K562 (cell line): ENCODE measurements around the gene NKAIN4. TPM values are rescaled to one million over a fixed set of nuclear protein-coding genes. Genes with fewer than 3 reads are reported as not detected.

Source experiments
- ATAC-seq: fragments of 200-7000 bp; cut with Tn5 transposase; 3 replicates; pipeline ENCODE4 v1.9.1; 2020; ENCODE audit warnings: moderate library complexity
- BruUV-seq: library from RNA; stranded (reverse); fragments of 400-500 nt; replicated peaks from 2 replicates; lab custom pipeline; 2021; lab: Mats Ljungman, UMichigan
- CTCF ChIA-PET: fragments of 300-600 bp; formaldehyde crosslinking; extraction: SDS; loops from one replicate; lab custom pipeline; 2021; ENCODE audit warnings: low intra/inter-chr PET ratio; lab: Yijun Ruan, JAX
- POLR2A ChIA-PET: fragments of 300-600, 350-650 bp; sonication (Branson Sonifier 250); formaldehyde crosslinking; extraction: SDS; loops from one replicate; lab custom pipeline; 2021; ENCODE audit warnings: antibody characterized with exemption, inconsistent platforms; lab: Yijun Ruan, JAX
- DNase-seq, 4 experiments: peaks; one replicate each; pipeline versions ENCODE4 v3.0.0 to v3.0.0-alpha.2; 2011 to 2018; ENCODE audit warnings: low spot score in 3 of 4, mixed read lengths in 3 of 4; ENCODE audit errors: extremely low read depth in 1 of 4
- FAIRE-seq: peaks from 2 replicates; lab custom pipeline; 2011; peaks lifted over from hg19 to GRCh38; lab: Jason Lieb, UNC
- H2AFZ ChIP-seq: 2 replicates; pipeline ENCODE4 v1.6.0; 2011; ENCODE audit warnings: low read depth, low read length, control low read depth, inconsistent platforms
- H3K27ac ChIP-seq: fragments of 200-600 bp; 3 replicates; pipeline ENCODE4 v1.8.0; 2011; ENCODE audit warnings: low read depth, mild to moderate bottlenecking, control low read depth, inconsistent platforms, low read length, moderate library complexity, mixed read lengths; ENCODE audit errors: extremely low read depth
- H3K27me3 ChIP-seq, 2 experiments: fragments of 300-600 bp in 1 of 2; 2 replicates in 1 of 2; 3 replicates in 1 of 2; pipeline versions ENCODE4 v1.6.0 to v1.8.0; 2011; ENCODE audit warnings: inconsistent platforms in 2 of 2, low read length in 2 of 2, mild to moderate bottlenecking in 1 of 2, mixed read lengths in 1 of 2, moderate library complexity in 1 of 2; ENCODE audit not compliant: control insufficient read depth in 2 of 2, insufficient read depth in 2 of 2
- H3K36me3 ChIP-seq: fragments of 300-600 bp; 3 replicates; pipeline ENCODE4 v1.8.0; 2011; ENCODE audit warnings: mild to moderate bottlenecking, low read length, inconsistent platforms; ENCODE audit not compliant: control insufficient read depth, insufficient read depth
- H3K4me1 ChIP-seq, 2 experiments: fragments of 200-600 bp in 1 of 2; replicated peaks in 1 of 2; 2 replicates in 1 of 2; 3 replicates in 1 of 2; pipeline versions ENCODE4 v1.5.1 to v1.8.0; 2011; ENCODE audit warnings: inconsistent platforms in 2 of 2, low read length in 2 of 2, mild to moderate bottlenecking in 1 of 2, mixed read lengths in 1 of 2, moderate library complexity in 1 of 2; ENCODE audit not compliant: control insufficient read depth in 2 of 2, insufficient read depth in 2 of 2
- H3K4me2 ChIP-seq: 2 replicates; pipeline ENCODE4 v1.6.1; 2011; ENCODE audit warnings: low read length, control low read depth, inconsistent platforms, mixed read lengths; ENCODE audit not compliant: insufficient read depth
- H3K4me3 ChIP-seq: fragments of 200-600 bp; sonication (generic), shearing (Covaris generic); 2 replicates; pipeline ENCODE4 v1.5.1; 2016; ENCODE audit warnings: control low read depth, inconsistent platforms
- H3K79me2 ChIP-seq: fragments of 200-600 bp; 3 replicates; pipeline ENCODE4 v1.8.0; 2011; ENCODE audit warnings: low read length, inconsistent platforms; ENCODE audit not compliant: control insufficient read depth, insufficient read depth
- H3K9ac ChIP-seq, 2 experiments: 2 replicates each; pipeline versions ENCODE4 v1.6.0 to v1.6.1; 2011; ENCODE audit warnings: low read depth in 2 of 2, low read length in 2 of 2, control low read depth in 1 of 2, inconsistent platforms in 1 of 2, mild to moderate bottlenecking in 1 of 2, mixed read lengths in 1 of 2; ENCODE audit not compliant: insufficient read depth in 1 of 2
- H3K9me1 ChIP-seq: one replicate; pipeline ENCODE4 v1.6.0; 2011; ENCODE audit warnings: inconsistent platforms, mild to moderate bottlenecking, low read length, moderate library complexity; ENCODE audit not compliant: control insufficient read depth, insufficient read depth
- H3K9me3 ChIP-seq: replicated peaks from 2 replicates; pipeline ENCODE4 v1.5.1; 2011; ENCODE audit warnings: low read depth, low read length, inconsistent platforms; ENCODE audit not compliant: control insufficient read depth, insufficient read depth
- H4K20me1 ChIP-seq: replicated peaks from 2 replicates; pipeline ENCODE4 v1.6.1; 2011; ENCODE audit warnings: low read length, inconsistent platforms, mixed read lengths; ENCODE audit not compliant: control insufficient read depth, insufficient read depth
- BCOR ChIP-seq: fragments of 450-650 bp; IDR thresholded peaks from 2 replicates; pipeline ENCODE4 v1.6.1; 2016
- BDP1 ChIP-seq: IDR thresholded peaks from 3 replicates; pipeline ENCODE4 v1.6.1; 2011; ENCODE audit not compliant: insufficient read length, insufficient read depth
- BHLHE40 ChIP-seq: IDR thresholded peaks from 2 replicates; pipeline ENCODE4 v1.6.1; 2011; ENCODE audit warnings: low read length, improper control_type of control experiment
- MECOM ChIP-seq: fragments of 250-450 bp; sonication (Bioruptor Pico); IDR thresholded peaks from 2 replicates; pipeline ENCODE4 v1.8.0; 2022; ENCODE audit warnings: inconsistent platforms
- MXI1 ChIP-seq: IDR thresholded peaks from 2 replicates; pipeline ENCODE4 v1.6.1; 2011; ENCODE audit warnings: low read depth, mild to moderate bottlenecking, improper control_type of control experiment, low read length
- PKNOX1 ChIP-seq: fragments of 450-650 bp; IDR thresholded peaks from 2 replicates; pipeline ENCODE4 v1.6.1; 2016
- RB1 ChIP-seq: fragments of 450-650 bp; IDR thresholded peaks from 2 replicates; pipeline ENCODE4 v1.6.1; 2017; ENCODE audit warnings: low read depth, mild to moderate bottlenecking
- SMC3 ChIP-seq: conservative IDR thresholded peaks from 2 replicates; pipeline ENCODE4 v1.6.1; 2011; ENCODE audit warnings: low read depth, low read length, improper control_type of control experiment; ENCODE audit not compliant: insufficient read depth
- SRSF3 ChIP-seq: fragments of 200-400 bp; formaldehyde crosslinking; IDR thresholded peaks from 2 replicates; pipeline ENCODE4 v1.6.1; 2016; ENCODE audit warnings: mild to moderate bottlenecking, low read length, moderate library complexity; ENCODE audit not compliant: insufficient read depth
- TEAD1 ChIP-seq, 2 experiments: fragments of 450-650 bp in 1 of 2; sonication (generic) in 1 of 2; formaldehyde crosslinking; IDR thresholded peaks; 2 replicates each; pipeline versions ENCODE4 v1.4.0 to v1.8.0; 2020 to 2022; ENCODE audit warnings: mild to moderate bottlenecking in 2 of 2, missing genetic modification reagents in 1 of 2
- ZNF12 ChIP-seq: sonication (generic); formaldehyde crosslinking; IDR thresholded peaks from 2 replicates; pipeline ENCODE4 v1.4.0; 2020; ENCODE audit warnings: mild to moderate bottlenecking, missing genetic modification reagents
- ZNF140 ChIP-seq: fragments of 250-450 bp; sonication (Bioruptor Pico); IDR thresholded peaks from 2 replicates; pipeline ENCODE4 v1.8.0; 2021; ENCODE audit warnings: moderate library complexity, mild to moderate bottlenecking, inconsistent platforms
- WGBS: fragments of 100-300 bp; shearing (Covaris generic); methylation state at CpG from one replicate; pipeline ENCODE4 v1.1.6; 2016; ENCODE audit warnings: low coverage, mixed read lengths; ENCODE audit not compliant: insufficient coverage; ENCODE audit errors: missing lambda C conversion rate; 5-methylcytosine and 5-hydroxymethylcytosine counted together
- in situ Hi-C: fragments of 300-500 bp; cut with MboI; formaldehyde crosslinking; loops from 4 replicates; pipeline ENCODE4 v1.15.0; 2018; ENCODE audit warnings: inconsistent platforms, mixed read lengths
- intact Hi-C: fragments of 100-400 bp; cut with micrococcal nuclease; formaldehyde crosslinking; loops from 2 replicates; pipeline ENCODE4 v1.14.2; 2022
- polyA plus RNA-seq, 8 experiments: library from polyadenylated mRNA; depleted of rRNA in 4 of 8; stranded (reverse) in 5 of 8; unstranded in 3 of 8; fragments of >200 nt; fragmentation: Nextera tagmentation in 2 of 8; fragmentation: Illumina TruSeq in 1 of 8; extraction: Ambion mirVana in 2 of 8; extraction: Trizol in 1 of 8; gene quantifications; 2 replicates each; pipeline versions ENCODE4 v1.2.1 to v1.2.3, GENCODE V29; 2011 to 2014; ENCODE audit warnings: inconsistent platforms in 1 of 8, missing spikeins in 1 of 8
- total RNA-seq, 7 experiments: library from RNA; depleted of rRNA in 6 of 7; stranded (reverse); fragments of >200 nt in 6 of 7; fragmentation: Illumina TruSeq in 2 of 7; extraction: Trizol in 2 of 7; gene quantifications; 2 replicates each; pipeline versions ENCODE4 v1.2.1 to v1.2.3, GENCODE V29; 2011 to 2021; ENCODE audit warnings: low replicate concordance in 1 of 7
- TF ChIP-seq, protein P1 (sequence below), 3 experiments: IDR thresholded peaks in 2 of 3; conservative IDR thresholded peaks in 1 of 3; 2 replicates each; pipeline ENCODE4 v1.5.1; 2011 to 2012; ENCODE audit warnings: low read length in 3 of 3, mild to moderate bottlenecking in 3 of 3, control low read depth in 2 of 3, improper control_type of control experiment in 1 of 3, inconsistent platforms in 1 of 3, low read depth in 1 of 3, mixed read lengths in 1 of 3, moderate library complexity in 1 of 3; ENCODE audit not compliant: insufficient read depth in 2 of 3

The NKAIN4 gene
- total and polyA plus RNA-seq, 9 of the 15 experiments (the other 6 are each of a cell fraction or from before 2014, with no cell fraction given) = not detected

GRCh38 chr20:63223121-63223825 lies 31.0 kb downstream of the NKAIN4 start:
- H4K20me1 ChIP-seq = no peaks in the 10 kb centered on the region
- no peaks in the 10 kb centered on the region for H3K9me3 ChIP-seq
- BruUV-seq = no TSS peak
- no peaks in the 10 kb centered on the region for H3K9me1 ChIP-seq
- intact Hi-C loops = loop anchor here (5.0 kb wide), 1 partner anchor 159 kb away; no protein-coding TSS in a partner anchor
- FAIRE-seq (peak; percentile 72), ATAC-seq (peak; percentile 83), DNase-seq (peak; percentile 49 to 70 (median 58))
- in situ Hi-C loops = no loop called here
- no peaks in the 10 kb centered on the region for H3K79me2 ChIP-seq
- H3K4me3 ChIP-seq = no peak overlapping the region
- CTCF ChIA-PET = interaction anchor here (0.5 to 0.8 kb wide), 3 partner anchors 28 to 159 kb away, joined by 3 to 6 read pairs (median 4); no protein-coding TSS in a partner anchor
- WGBS = 7% methylated on average over 11 of the region's 12 CpGs
- H3K4me2 ChIP-seq = no peak overlapping the region
- no peak overlapping the region for H3K27ac ChIP-seq
- no peaks in the 10 kb centered on the region for H3K36me3 ChIP-seq
- H3K27me3 ChIP-seq = peaks cover 0 to 40% of the 10 kb centered on the region in 2 experiments
- POLR2A ChIA-PET = interaction anchor here (0.6 to 1.4 kb wide), 8 partner anchors 8 to 325 kb away, joined by 3 to 5 read pairs (median 3); partner anchors contain the start of gene ARFGAP1
- peaks cover 0 to 25% of the 10 kb centered on the region in 2 experiments; a peak in 2 of 5 replicates for H3K4me1 ChIP-seq
- H2AFZ ChIP-seq = no peak overlapping the region
- no peak overlapping the region for H3K9ac ChIP-seq
- TF ChIP-seq MXI1 (no peak), MECOM (CRISPR knock-in tag) (no peak), PKNOX1 (no peak), BHLHE40 (no peak), SMC3 (peak; percentile 56), BDP1 (no peak), BCOR (peak; percentile 87), ZNF12 (CRISPR knock-in tag) (no peak), SRSF3 (no peak), RB1 (no peak), TEAD1 (CRISPR knock-in tag; IDR thresholded peaks at IDR 0.05) (no peak), ZNF140 (CRISPR knock-in tag) (no peak)
- TF ChIP-seq, protein P1, sequence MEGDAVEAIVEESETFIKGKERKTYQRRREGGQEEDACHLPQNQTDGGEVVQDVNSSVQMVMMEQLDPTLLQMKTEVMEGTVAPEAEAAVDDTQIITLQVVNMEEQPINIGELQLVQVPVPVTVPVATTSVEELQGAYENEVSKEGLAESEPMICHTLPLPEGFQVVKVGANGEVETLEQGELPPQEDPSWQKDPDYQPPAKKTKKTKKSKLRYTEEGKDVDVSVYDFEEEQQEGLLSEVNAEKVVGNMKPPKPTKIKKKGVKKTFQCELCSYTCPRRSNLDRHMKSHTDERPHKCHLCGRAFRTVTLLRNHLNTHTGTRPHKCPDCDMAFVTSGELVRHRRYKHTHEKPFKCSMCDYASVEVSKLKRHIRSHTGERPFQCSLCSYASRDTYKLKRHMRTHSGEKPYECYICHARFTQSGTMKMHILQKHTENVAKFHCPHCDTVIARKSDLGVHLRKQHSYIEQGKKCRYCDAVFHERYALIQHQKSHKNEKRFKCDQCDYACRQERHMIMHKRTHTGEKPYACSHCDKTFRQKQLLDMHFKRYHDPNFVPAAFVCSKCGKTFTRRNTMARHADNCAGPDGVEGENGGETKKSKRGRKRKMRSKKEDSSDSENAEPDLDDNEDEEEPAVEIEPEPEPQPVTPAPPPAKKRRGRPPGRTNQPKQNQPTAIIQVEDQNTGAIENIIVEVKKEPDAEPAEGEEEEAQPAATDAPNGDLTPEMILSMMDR (IDR thresholded peaks at IDR 0.05 in 2 of 3, conservative IDR thresholded peaks at IDR 0.05 in 1 of 3; ENCODE audit: insufficient read depth in 2 of 3, low read depth in 1 of 3, low read length in 3 of 3) = peak; percentile 79 to 88 (median 79)
